Measurements from ENCODE around the gene PDGFD. TPM values are rescaled to one million over a fixed set of nuclear protein-coding genes. Genes with fewer than 3 reads are reported as not detected.

PDGFD gene
- polyA plus RNA-seq, 1 of the 3 experiments (the other 2 are of a cell fraction), result 4.8 TPM

DNA sequence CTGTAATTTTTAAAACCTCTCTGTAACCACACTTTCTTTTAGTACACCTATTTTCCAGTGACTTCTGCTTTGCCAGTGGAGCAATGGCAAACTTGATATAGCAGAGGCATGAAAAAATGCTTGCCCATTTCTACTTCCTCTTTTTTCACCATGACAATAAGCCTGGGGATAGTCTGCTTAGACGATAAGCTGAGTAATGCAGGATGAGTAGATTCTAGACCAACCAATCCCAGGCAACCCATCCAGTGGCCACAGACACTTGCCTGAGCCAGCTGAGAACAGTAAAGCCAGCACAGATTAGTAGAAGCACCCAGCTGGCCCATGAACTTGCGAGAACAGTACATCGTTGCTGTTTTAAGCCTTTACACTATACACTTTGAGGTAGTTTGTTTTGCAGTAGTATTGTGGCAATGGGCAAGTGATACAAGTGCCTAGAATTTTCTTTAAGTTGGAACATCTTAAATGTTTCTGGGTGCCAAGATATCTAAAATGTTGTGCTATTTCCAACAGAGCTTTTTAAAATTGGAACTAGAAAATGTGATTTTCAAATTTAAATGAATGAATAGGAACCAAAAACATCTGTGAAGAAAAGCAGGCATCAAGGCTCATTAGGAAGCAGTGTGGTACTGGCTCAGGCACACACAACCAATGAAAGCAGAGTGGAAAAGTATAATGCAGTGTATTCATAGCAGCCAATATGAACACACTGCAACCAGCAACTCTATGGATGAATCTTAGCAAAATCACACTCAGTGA is 89.8 kb downstream of the PDGFD start:
- 67% methylated on average over 3 of the region's 3 CpGs for WGBS (ENCODE audit: low lambda C conversion rate)
- H3K4me3 ChIP-seq (ENCODE audit: low read depth in 2 of 2, low read length in 1 of 2), result no peak overlapping the region
- H3K9ac ChIP-seq, result no peak overlapping the region
- no peak overlapping the region for H2AFZ ChIP-seq (ENCODE audit: low read depth)
- H3K27ac ChIP-seq (ENCODE audit: low read depth in 2 of 2, low read length in 1 of 2), result no peak overlapping the region
- H3K9me2 ChIP-seq, result no peaks in the 10 kb centered on the region
- no peak for TF ChIP-seq JUND (IDR thresholded peaks at IDR 0.05)
- no peak for TF ChIP-seq NFIC (IDR thresholded peaks at IDR 0.05; ENCODE audit: borderline replicate concordance)
- no peak for TF ChIP-seq TAF1 (IDR thresholded peaks at IDR 0.05; ENCODE audit: borderline replicate concordance, low read depth, low read length)
- TF ChIP-seq EZH2phosphoT487 (IDR thresholded peaks at IDR 0.05; ENCODE audit: borderline replicate concordance, low read depth), result no peak
- TF ChIP-seq, protein P1, sequence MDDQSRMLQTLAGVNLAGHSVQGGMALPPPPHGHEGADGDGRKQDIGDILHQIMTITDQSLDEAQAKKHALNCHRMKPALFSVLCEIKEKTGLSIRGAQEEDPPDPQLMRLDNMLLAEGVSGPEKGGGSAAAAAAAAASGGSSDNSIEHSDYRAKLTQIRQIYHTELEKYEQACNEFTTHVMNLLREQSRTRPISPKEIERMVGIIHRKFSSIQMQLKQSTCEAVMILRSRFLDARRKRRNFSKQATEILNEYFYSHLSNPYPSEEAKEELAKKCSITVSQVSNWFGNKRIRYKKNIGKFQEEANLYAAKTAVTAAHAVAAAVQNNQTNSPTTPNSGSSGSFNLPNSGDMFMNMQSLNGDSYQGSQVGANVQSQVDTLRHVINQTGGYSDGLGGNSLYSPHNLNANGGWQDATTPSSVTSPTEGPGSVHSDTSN (IDR thresholded peaks at IDR 0.05), result no peak
- TF ChIP-seq, protein P2, sequence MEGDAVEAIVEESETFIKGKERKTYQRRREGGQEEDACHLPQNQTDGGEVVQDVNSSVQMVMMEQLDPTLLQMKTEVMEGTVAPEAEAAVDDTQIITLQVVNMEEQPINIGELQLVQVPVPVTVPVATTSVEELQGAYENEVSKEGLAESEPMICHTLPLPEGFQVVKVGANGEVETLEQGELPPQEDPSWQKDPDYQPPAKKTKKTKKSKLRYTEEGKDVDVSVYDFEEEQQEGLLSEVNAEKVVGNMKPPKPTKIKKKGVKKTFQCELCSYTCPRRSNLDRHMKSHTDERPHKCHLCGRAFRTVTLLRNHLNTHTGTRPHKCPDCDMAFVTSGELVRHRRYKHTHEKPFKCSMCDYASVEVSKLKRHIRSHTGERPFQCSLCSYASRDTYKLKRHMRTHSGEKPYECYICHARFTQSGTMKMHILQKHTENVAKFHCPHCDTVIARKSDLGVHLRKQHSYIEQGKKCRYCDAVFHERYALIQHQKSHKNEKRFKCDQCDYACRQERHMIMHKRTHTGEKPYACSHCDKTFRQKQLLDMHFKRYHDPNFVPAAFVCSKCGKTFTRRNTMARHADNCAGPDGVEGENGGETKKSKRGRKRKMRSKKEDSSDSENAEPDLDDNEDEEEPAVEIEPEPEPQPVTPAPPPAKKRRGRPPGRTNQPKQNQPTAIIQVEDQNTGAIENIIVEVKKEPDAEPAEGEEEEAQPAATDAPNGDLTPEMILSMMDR (IDR thresholded peaks at IDR 0.05), result no peak
- TF ChIP-seq SMC3 (IDR thresholded peaks at IDR 0.05; ENCODE audit: low read depth, low read length), result no peak
- DNase-seq, result no peak
- CTCF ChIA-PET, result interaction anchor here (1.0 kb wide), 1 partner anchor 14 kb away, joined by 3 read pairs; no protein-coding TSS in a partner anchor
- no peaks in the 10 kb centered on the region for H3K9me3 ChIP-seq
- H3K79me2 ChIP-seq (ENCODE audit: insufficient read depth), result no peaks in the 10 kb centered on the region
- H3K4me2 ChIP-seq, result no peak overlapping the region
- no peaks in the 10 kb centered on the region for H3F3A ChIP-seq (replicated peaks; ENCODE audit: insufficient read depth)
- H4K20me1 ChIP-seq (ENCODE audit: insufficient read depth), result no peaks in the 10 kb centered on the region
- POLR2A ChIA-PET, result interaction anchor here (0.6 kb wide), 1 partner anchor 30 kb away, joined by 3 read pairs; no protein-coding TSS in a partner anchor
- H3K27me3 ChIP-seq (ENCODE audit: insufficient read depth), result no peaks in the 10 kb centered on the region
- H3K4me1 ChIP-seq (ENCODE audit: control insufficient read depth in 1 of 2, insufficient read depth in 2 of 2, low read depth in 1 of 2, low read length in 1 of 2), result no peaks in the 10 kb centered on the region
- H3K36me3 ChIP-seq (replicated peaks in 1 of 2; ENCODE audit: control insufficient read depth in 1 of 2, insufficient read depth in 2 of 2, low read length in 1 of 2), result no peaks in the 10 kb centered on the region

DNA sequence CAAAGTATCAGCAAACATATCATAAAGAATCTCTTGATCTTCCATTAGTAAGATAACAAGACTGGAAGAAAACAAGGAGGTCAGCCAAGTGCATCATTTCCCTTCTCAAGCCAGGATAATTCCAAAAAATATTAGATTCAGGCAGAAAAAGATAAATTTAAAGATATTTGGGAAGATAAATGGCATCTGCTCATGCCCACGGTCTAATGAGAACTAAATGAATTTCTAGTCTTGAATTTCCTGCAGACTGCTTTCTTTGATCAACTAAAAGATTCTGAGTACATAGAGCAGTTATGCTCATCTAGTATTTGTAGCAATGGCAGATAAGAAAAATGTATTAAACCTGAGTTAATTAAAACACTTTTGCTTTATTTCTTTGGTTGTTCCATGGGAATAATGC is 96.4 kb downstream of the PDGFD start:
- no peak overlapping the region for H3K4me2 ChIP-seq
- H3K27me3 ChIP-seq (ENCODE audit: insufficient read depth), result no peaks in the 10 kb centered on the region
- H3K79me2 ChIP-seq (ENCODE audit: insufficient read depth), result no peaks in the 10 kb centered on the region
- H4K20me1 ChIP-seq (ENCODE audit: insufficient read depth), result no peaks in the 10 kb centered on the region
- H3K4me3 ChIP-seq (ENCODE audit: low read depth in 2 of 2, low read length in 1 of 2), result no peak overlapping the region
- ChIA-PET POLR2A (no interaction called here), CTCF (interaction anchor here (1.1 kb wide), 1 partner anchor 15 kb away, joined by 4 read pairs; no protein-coding TSS in a partner anchor)
- no peaks in the 10 kb centered on the region for H3K9me2 ChIP-seq
- DNase-seq, result no peak
- H3K4me1 ChIP-seq (ENCODE audit: control insufficient read depth in 1 of 2, insufficient read depth in 2 of 2, low read depth in 1 of 2, low read length in 1 of 2), result no peaks in the 10 kb centered on the region; a peak in 1 of 4 replicates
- no peak overlapping the region; a peak in 1 of 4 replicates for H3K27ac ChIP-seq (ENCODE audit: low read depth in 2 of 2, low read length in 1 of 2)
- 23% methylated on average over 1 of the region's 1 CpG for WGBS (ENCODE audit: low lambda C conversion rate)
- TF ChIP-seq, protein P3, sequence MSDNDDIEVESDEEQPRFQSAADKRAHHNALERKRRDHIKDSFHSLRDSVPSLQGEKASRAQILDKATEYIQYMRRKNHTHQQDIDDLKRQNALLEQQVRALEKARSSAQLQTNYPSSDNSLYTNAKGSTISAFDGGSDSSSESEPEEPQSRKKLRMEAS (IDR thresholded peaks at IDR 0.05; ENCODE audit: low read depth), result no peak
- peak in 1 of 2 experiments; percentile 58; a peak in 1 of 4 replicates for TF ChIP-seq EP300 (IDR thresholded peaks at IDR 0.05; ENCODE audit: borderline replicate concordance in 1 of 2, low read depth in 1 of 2, low read length in 1 of 2)
- TF ChIP-seq SMC3 (IDR thresholded peaks at IDR 0.05; ENCODE audit: low read depth, low read length), result no peak
- TF ChIP-seq TCF12 (IDR thresholded peaks at IDR 0.05), result no peak
- peak; percentile 38; the same call in 1 of the 2 replicates for TF ChIP-seq GATA2 (CRISPR knock-in tag; IDR thresholded peaks at IDR 0.05)
- TF ChIP-seq, protein P4, sequence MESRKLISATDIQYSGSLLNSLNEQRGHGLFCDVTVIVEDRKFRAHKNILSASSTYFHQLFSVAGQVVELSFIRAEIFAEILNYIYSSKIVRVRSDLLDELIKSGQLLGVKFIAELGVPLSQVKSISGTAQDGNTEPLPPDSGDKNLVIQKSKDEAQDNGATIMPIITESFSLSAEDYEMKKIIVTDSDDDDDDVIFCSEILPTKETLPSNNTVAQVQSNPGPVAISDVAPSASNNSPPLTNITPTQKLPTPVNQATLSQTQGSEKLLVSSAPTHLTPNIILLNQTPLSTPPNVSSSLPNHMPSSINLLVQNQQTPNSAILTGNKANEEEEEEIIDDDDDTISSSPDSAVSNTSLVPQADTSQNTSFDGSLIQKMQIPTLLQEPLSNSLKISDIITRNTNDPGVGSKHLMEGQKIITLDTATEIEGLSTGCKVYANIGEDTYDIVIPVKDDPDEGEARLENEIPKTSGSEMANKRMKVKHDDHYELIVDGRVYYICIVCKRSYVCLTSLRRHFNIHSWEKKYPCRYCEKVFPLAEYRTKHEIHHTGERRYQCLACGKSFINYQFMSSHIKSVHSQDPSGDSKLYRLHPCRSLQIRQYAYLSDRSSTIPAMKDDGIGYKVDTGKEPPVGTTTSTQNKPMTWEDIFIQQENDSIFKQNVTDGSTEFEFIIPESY (IDR thresholded peaks at IDR 0.05; ENCODE audit: borderline replicate concordance, low read depth), result no peak
- TF ChIP-seq RAD21 (IDR thresholded peaks at IDR 0.05; ENCODE audit: low read length), result no peak
- no peak for TF ChIP-seq FOSL2 (IDR thresholded peaks at IDR 0.05; ENCODE audit: borderline replicate concordance, low read depth)
- TF ChIP-seq, protein P1 (IDR thresholded peaks at IDR 0.05), result no peak
- TF ChIP-seq RCOR1 (IDR thresholded peaks at IDR 0.05; ENCODE audit: low read length), result peak; percentile 11; the same call in 1 of the 2 replicates
- no peaks in the 10 kb centered on the region for H3K9me3 ChIP-seq
- no peaks in the 10 kb centered on the region for H3F3A ChIP-seq (replicated peaks; ENCODE audit: insufficient read depth)
- H3K9ac ChIP-seq, result no peak overlapping the region
- H2AFZ ChIP-seq (ENCODE audit: low read depth), result no peak overlapping the region; the same call in 1 of the 2 replicates
- H3K36me3 ChIP-seq (replicated peaks in 1 of 2; ENCODE audit: control insufficient read depth in 1 of 2, insufficient read depth in 2 of 2, low read length in 1 of 2), result no peaks in the 10 kb centered on the region
